GM23338 (cell line): ENCODE measurements around the gene TIE1. TPM values are rescaled to one million over a fixed set of nuclear protein-coding genes. Genes with fewer than 3 reads are reported as not detected.
A peak's percentile ranks its signal among the peaks of the same experiment; 100 is the strongest.

Source experiments
- ATAC-seq: fragments of 200-7000 bp; cut with Tn5 transposase; 3 replicates; pipeline ENCODE4 v1.9.1; 2020
- DNase-seq: peaks from one replicate; pipeline ENCODE4 v3.0.0-alpha.2; 2015; ENCODE audit warnings: low spot score
- H2AFZ ChIP-seq: fragments of 200-600 bp; sonication (generic); 2 replicates; pipeline ENCODE4 v1.8.0; 2016; ENCODE audit warnings: antibody characterized with exemption, mild to moderate bottlenecking, moderate library complexity
- H3F3A ChIP-seq: fragments of 200-600 bp; sonication (generic); replicated peaks from 2 replicates; pipeline ENCODE4 v1.8.0; 2017; ENCODE audit warnings: antibody characterized with exemption, mixed run types, low read depth
- H3K27ac ChIP-seq: fragments of 200-600 bp; sonication (generic); 2 replicates; pipeline ENCODE4 v1.6.1; 2016; ENCODE audit warnings: low read depth
- H3K27me3 ChIP-seq: fragments of 200-600 bp; sonication (generic); 2 replicates; pipeline ENCODE4 v1.8.0; 2016; ENCODE audit warnings: mild to moderate bottlenecking, mixed run types, moderate library complexity; ENCODE audit not compliant: insufficient read depth
- H3K36me3 ChIP-seq: fragments of 200-600 bp; sonication (generic); 2 replicates; pipeline ENCODE4 v1.8.0; 2016; ENCODE audit warnings: mild to moderate bottlenecking; ENCODE audit not compliant: insufficient read depth
- H3K4me1 ChIP-seq: fragments of 200-600 bp; sonication (generic); 2 replicates; pipeline ENCODE4 v1.8.0; 2016; ENCODE audit warnings: mild to moderate bottlenecking, moderate library complexity; ENCODE audit not compliant: insufficient read depth
- H3K4me2 ChIP-seq: fragments of 200-600 bp; sonication (generic); 2 replicates; pipeline ENCODE4 v1.7.1; 2017; ENCODE audit warnings: mixed run types
- H3K4me3 ChIP-seq: fragments of 200-600 bp; sonication (generic); 2 replicates; pipeline ENCODE4 v1.6.1; 2016; ENCODE audit warnings: mixed run types
- H3K79me2 ChIP-seq: fragments of 200-600 bp; sonication (generic); replicated peaks from 2 replicates; pipeline ENCODE4 v1.8.0; 2017; ENCODE audit warnings: mild to moderate bottlenecking; ENCODE audit not compliant: insufficient read depth
- H3K9me2 ChIP-seq: fragments of 200-600 bp; sonication (generic); 2 replicates; pipeline ENCODE4 v1.8.0; 2017; ENCODE audit not compliant: insufficient read depth
- H4K20me1 ChIP-seq: fragments of 200-600 bp; sonication (generic); replicated peaks from 2 replicates; pipeline ENCODE4 v1.8.0; 2017; ENCODE audit warnings: mild to moderate bottlenecking; ENCODE audit not compliant: insufficient read depth
- H3K27ac Mint-ChIP-seq: 2 replicates; pipeline ENCODE4 v1.8.0; 2020; ENCODE audit warnings: inconsistent platforms, mild to moderate bottlenecking, moderate library complexity, mixed read lengths
- H3K27me3 Mint-ChIP-seq: 3 replicates; pipeline ENCODE4 v1.8.0; 2022; ENCODE audit warnings: low read depth, mild to moderate bottlenecking, moderate library complexity, mixed read lengths, inconsistent platforms; ENCODE audit not compliant: insufficient read depth, poor library complexity
- H3K36me3 Mint-ChIP-seq: 3 replicates; pipeline ENCODE4 v1.8.0; 2021; ENCODE audit warnings: low read depth, mild to moderate bottlenecking, inconsistent platforms, moderate library complexity, mixed read lengths
- H3K4me1 Mint-ChIP-seq: 3 replicates; pipeline ENCODE4 v1.8.0; 2020; ENCODE audit warnings: mild to moderate bottlenecking, inconsistent platforms, mixed read lengths
- H3K4me3 Mint-ChIP-seq: 3 replicates; pipeline ENCODE4 v1.8.0; 2021; ENCODE audit warnings: moderate library complexity, mild to moderate bottlenecking, inconsistent platforms, mixed read lengths
- H3K9me3 Mint-ChIP-seq: 3 replicates; pipeline ENCODE4 v1.8.0; 2020; ENCODE audit warnings: moderate library complexity, mild to moderate bottlenecking, inconsistent platforms, mixed read lengths
- EZH2 ChIP-seq: fragments of 200-600 bp; sonication (generic); IDR thresholded peaks from one replicate; pipeline ENCODE4 v1.8.0; 2017; ENCODE audit warnings: antibody characterized with exemption, mild to moderate bottlenecking, low read depth; ENCODE audit not compliant: unreplicated experiment
- JUNB ChIP-seq: IDR thresholded peaks from one replicate; pipeline ENCODE4 v1.6.1; 2016; ENCODE audit warnings: antibody characterized with exemption; ENCODE audit not compliant: unreplicated experiment
- POLR2AphosphoS5 ChIP-seq: IDR thresholded peaks from 2 replicates; pipeline ENCODE4 v1.6.1; 2016; ENCODE audit warnings: antibody characterized with exemption, low read depth
- ZNF114 ChIP-seq: fragments of 250-450 bp; sonication (Bioruptor Pico); IDR thresholded peaks from 2 replicates; pipeline ENCODE4 v1.5.0; 2020; ENCODE audit warnings: mild to moderate bottlenecking, moderate library complexity
- ZNF331 ChIP-seq: fragments of 250-450 bp; sonication (Bioruptor Pico); IDR thresholded peaks from 2 replicates; pipeline ENCODE4 v1.5.0; 2020; ENCODE audit warnings: low read depth, mild to moderate bottlenecking, moderate library complexity
- polyA plus RNA-seq: library from polyadenylated mRNA; unstranded; fragments of >200 nt; fragmentation: Nextera tagmentation; extraction: Ambion mirVana; gene quantifications from 2 replicates; pipeline ENCODE4 v1.2.1, GENCODE V29; 2016
- total RNA-seq: library from RNA; depleted of rRNA; stranded (reverse); fragments of >200 nt; shearing (Covaris generic); gene quantifications from 2 replicates; pipeline ENCODE4 v1.2.3, GENCODE V29; 2014
- TF ChIP-seq, protein P1 (sequence below): IDR thresholded peaks from 2 replicates; pipeline ENCODE4 v1.6.1; 2016; ENCODE audit warnings: antibody characterized with exemption
- TF ChIP-seq, protein P2 (sequence below): IDR thresholded peaks from one replicate; pipeline ENCODE4 v1.6.1; 2018; ENCODE audit warnings: antibody characterized with exemption; ENCODE audit not compliant: unreplicated experiment
- TF ChIP-seq, protein P3 (sequence below), 2 experiments: fragments of 200-600 bp in 1 of 2; sonication (generic) in 1 of 2; conservative IDR thresholded peaks; 2 replicates each; pipeline versions ENCODE4 v1.5.1 to v1.6.1; 2016 to 2017; ENCODE audit warnings: antibody characterized with exemption in 2 of 2, low read depth in 2 of 2, mild to moderate bottlenecking in 2 of 2, moderate library complexity in 1 of 2

The TIE1 gene
- total and polyA plus RNA-seq, 2 experiments from 2014 or later: 0.37 to 2.3 TPM

DNA sequence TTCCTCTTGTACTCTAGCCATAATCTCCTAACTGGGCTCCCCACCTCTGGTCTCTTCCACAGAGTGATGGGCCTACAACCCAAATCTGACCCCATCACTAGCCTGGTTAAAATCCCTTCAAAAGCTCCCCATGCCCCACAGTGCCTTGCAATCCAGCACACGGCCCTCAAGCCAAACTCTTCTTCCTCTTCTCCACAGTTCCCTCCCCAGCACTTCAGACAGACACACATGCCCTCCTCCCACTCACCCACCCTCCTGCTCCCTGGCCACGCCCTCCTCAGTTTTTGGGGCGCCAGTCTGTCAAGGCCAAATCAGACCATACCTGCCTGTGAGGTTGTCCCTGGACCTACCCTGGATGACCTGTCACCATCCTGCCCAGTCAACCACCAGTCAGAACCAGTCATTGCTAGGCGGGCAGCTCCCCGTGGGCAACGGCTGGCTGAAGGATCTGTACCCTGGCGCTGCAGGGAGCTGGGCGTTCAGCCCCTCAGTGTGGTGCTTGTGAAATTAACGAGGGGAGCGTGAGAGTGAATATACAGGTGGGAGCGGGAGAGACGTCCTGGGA, 16.2 kb upstream of the TIE1 start (continued):
- TF ChIP-seq, protein P1, sequence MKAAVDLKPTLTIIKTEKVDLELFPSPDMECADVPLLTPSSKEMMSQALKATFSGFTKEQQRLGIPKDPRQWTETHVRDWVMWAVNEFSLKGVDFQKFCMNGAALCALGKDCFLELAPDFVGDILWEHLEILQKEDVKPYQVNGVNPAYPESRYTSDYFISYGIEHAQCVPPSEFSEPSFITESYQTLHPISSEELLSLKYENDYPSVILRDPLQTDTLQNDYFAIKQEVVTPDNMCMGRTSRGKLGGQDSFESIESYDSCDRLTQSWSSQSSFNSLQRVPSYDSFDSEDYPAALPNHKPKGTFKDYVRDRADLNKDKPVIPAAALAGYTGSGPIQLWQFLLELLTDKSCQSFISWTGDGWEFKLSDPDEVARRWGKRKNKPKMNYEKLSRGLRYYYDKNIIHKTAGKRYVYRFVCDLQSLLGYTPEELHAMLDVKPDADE: no peak
- TF ChIP-seq, protein P2, sequence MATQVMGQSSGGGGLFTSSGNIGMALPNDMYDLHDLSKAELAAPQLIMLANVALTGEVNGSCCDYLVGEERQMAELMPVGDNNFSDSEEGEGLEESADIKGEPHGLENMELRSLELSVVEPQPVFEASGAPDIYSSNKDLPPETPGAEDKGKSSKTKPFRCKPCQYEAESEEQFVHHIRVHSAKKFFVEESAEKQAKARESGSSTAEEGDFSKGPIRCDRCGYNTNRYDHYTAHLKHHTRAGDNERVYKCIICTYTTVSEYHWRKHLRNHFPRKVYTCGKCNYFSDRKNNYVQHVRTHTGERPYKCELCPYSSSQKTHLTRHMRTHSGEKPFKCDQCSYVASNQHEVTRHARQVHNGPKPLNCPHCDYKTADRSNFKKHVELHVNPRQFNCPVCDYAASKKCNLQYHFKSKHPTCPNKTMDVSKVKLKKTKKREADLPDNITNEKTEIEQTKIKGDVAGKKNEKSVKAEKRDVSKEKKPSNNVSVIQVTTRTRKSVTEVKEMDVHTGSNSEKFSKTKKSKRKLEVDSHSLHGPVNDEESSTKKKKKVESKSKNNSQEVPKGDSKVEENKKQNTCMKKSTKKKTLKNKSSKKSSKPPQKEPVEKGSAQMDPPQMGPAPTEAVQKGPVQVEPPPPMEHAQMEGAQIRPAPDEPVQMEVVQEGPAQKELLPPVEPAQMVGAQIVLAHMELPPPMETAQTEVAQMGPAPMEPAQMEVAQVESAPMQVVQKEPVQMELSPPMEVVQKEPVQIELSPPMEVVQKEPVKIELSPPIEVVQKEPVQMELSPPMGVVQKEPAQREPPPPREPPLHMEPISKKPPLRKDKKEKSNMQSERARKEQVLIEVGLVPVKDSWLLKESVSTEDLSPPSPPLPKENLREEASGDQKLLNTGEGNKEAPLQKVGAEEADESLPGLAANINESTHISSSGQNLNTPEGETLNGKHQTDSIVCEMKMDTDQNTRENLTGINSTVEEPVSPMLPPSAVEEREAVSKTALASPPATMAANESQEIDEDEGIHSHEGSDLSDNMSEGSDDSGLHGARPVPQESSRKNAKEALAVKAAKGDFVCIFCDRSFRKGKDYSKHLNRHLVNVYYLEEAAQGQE: no peak

DNA sequence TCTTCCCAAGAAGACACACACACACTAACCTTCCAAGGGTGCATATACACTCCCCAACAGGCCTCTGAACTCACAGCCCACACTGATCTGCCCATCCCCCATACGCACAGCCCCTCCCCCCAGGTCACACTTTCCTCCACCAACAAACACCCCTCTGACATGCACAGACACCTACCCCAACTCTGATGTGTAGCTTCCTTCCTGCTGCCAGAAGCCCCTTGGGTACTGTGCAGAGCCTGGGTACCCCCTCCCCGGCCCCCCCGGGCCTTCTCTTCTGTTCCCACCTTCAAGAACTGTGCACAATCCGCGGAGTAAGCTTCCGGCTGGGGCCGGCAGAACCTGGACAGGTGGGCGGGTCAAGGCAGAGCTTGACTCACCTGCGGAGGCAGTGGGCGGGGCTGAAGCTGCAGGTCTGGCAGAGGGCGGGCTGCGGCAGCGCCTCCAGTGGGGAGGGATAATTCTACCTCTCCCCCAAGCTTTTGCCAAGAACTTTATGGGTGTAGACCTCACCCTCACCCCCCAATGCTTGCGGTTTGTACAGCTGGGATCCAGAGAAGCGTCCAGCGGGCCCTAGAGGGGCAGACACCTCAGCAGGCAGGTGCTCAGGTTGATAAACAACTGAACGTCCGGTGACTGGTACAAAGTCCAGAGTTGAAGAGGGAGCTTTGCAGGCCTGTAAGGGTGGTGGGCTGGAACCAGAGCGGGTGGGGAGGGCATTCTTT, 15.4 kb upstream of the TIE1 start, which contains the start of gene C1orf210:
C1orf210 (minus strand) TSS at position 313 of the 722 bp plus-strand sequence. CDS start 2,311 bp downstream, outside the sequence.
- Mint-ChIP-seq H3K36me3 (peaks cover 11% of the 10 kb centered on the region; the same call in 1 of the 3 replicates), H3K9me3 (no peaks in the 10 kb centered on the region), H3K27me3 (peaks cover 13% of the 10 kb centered on the region), H3K4me1 (peaks cover 27% of the 10 kb centered on the region), H3K4me3 (peak within 1 kb of the TSS; percentile 77), H3K27ac (peak within 1 kb of the TSS; percentile 91)
- TF ChIP-seq ZNF331 (CRISPR knock-in tag): no peak
- peak; percentile 40; the same call in 1 of the 2 replicates for TF ChIP-seq POLR2AphosphoS5
- TF ChIP-seq JUNB: no peak
- TF ChIP-seq, protein P3, sequence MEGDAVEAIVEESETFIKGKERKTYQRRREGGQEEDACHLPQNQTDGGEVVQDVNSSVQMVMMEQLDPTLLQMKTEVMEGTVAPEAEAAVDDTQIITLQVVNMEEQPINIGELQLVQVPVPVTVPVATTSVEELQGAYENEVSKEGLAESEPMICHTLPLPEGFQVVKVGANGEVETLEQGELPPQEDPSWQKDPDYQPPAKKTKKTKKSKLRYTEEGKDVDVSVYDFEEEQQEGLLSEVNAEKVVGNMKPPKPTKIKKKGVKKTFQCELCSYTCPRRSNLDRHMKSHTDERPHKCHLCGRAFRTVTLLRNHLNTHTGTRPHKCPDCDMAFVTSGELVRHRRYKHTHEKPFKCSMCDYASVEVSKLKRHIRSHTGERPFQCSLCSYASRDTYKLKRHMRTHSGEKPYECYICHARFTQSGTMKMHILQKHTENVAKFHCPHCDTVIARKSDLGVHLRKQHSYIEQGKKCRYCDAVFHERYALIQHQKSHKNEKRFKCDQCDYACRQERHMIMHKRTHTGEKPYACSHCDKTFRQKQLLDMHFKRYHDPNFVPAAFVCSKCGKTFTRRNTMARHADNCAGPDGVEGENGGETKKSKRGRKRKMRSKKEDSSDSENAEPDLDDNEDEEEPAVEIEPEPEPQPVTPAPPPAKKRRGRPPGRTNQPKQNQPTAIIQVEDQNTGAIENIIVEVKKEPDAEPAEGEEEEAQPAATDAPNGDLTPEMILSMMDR (conservative IDR thresholded peaks at IDR 0.05; ENCODE audit: low read depth in 2 of 2): peak; percentile 56 to 63
- no peak for TF ChIP-seq EZH2
- no peak for TF ChIP-seq ZNF114 (CRISPR knock-in tag)
- ATAC-seq (peak; percentile 95), DNase-seq (peak; percentile 98)
- Histone ChIP-seq H4K20me1 (no peaks in the 10 kb centered on the region), H2AFZ (peak within 1 kb of the TSS; percentile 98), H3K36me3 (no peaks in the 10 kb centered on the region), H3K27ac (no peak within 1 kb of the TSS), H3K4me3 (peak within 1 kb of the TSS; percentile 68), H3K27me3 (no peaks in the 10 kb centered on the region), H3F3A (no peaks in the 10 kb centered on the region), H3K4me1 (peaks cover 14% of the 10 kb centered on the region), H3K79me2 (no peaks in the 10 kb centered on the region), H3K9me2 (no peaks in the 10 kb centered on the region), H3K4me2 (peak within 1 kb of the TSS; percentile 83)
